ENCODE measurements around the gene MAP3K5.

Gene MAP3K5

GRCh38 chr6:136567688-136568087 is 224.6 kb downstream of the MAP3K5 start:
- no peak for TF ChIP-seq CTCF (IDR thresholded peaks at IDR 0.05; ENCODE audit: low read length)
- no peak for TF ChIP-seq EZH2 (IDR thresholded peaks at IDR 0.05; ENCODE audit: borderline replicate concordance, low read length)

DNA sequence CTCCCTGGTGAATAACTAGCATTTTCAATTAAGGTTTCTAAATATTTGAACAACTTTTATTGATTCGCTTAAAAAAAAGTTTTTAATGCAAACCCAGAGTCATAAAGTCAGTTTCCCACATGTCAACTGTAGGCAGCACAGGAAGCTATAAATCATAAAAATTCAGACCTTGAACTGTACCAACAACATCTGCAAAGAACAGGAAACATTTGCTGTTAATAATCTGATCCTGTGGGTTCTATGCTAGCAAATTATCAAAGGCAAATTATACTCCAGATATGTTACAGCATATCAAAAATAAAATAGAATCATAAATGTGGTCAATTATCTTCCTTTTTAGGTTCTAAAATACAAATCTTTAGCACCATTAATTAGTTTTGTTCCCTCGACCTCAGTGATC is 225.4 kb downstream of the MAP3K5 start:
- H3K36me3 ChIP-seq (ENCODE audit: insufficient read depth, low read length): peaks cover 13% of the 10 kb centered on the region; the same call in 1 of the 2 replicates
- no peak overlapping the region for H3K4me2 ChIP-seq (ENCODE audit: low read length)
- no peak overlapping the region for H3K9ac ChIP-seq (ENCODE audit: low read length)
- H3K79me2 ChIP-seq (ENCODE audit: insufficient read depth, low read length): no peaks in the 10 kb centered on the region
- TF ChIP-seq CTCF (IDR thresholded peaks at IDR 0.05; ENCODE audit: low read length) (no peak), EZH2 (IDR thresholded peaks at IDR 0.05; ENCODE audit: borderline replicate concordance, low read length) (no peak)
- no peaks in the 10 kb centered on the region for H4K20me1 ChIP-seq (ENCODE audit: insufficient read depth, low read length)
- H3K9me3 ChIP-seq (ENCODE audit: low read length): peaks cover 9% of the 10 kb centered on the region; the same call in 1 of the 2 replicates
- H3K27ac ChIP-seq (ENCODE audit: low read depth, low read length, poor library complexity, severe bottlenecking): no peak overlapping the region
- H3K4me3 ChIP-seq (ENCODE audit: low read depth, low read length, poor library complexity, severe bottlenecking): no peak overlapping the region
- H3F3A ChIP-seq (ENCODE audit: insufficient read depth, low read length): no peaks in the 10 kb centered on the region
- no peak overlapping the region for H2AFZ ChIP-seq (ENCODE audit: low read length)
- no peaks in the 10 kb centered on the region for H3K27me3 ChIP-seq (ENCODE audit: insufficient read depth, low read length)
- no peaks in the 10 kb centered on the region for H3K9me2 ChIP-seq (ENCODE audit: low read depth, low read length)
- no peaks in the 10 kb centered on the region for H3K4me1 ChIP-seq (ENCODE audit: insufficient read depth, low read length, severe bottlenecking)

More at GRCh38 chr6:136567688-136568087, 224.6 kb downstream of the MAP3K5 start:
- no peak overlapping the region for H3K27ac ChIP-seq (ENCODE audit: low read depth, low read length, poor library complexity, severe bottlenecking)
- no peaks in the 10 kb centered on the region for H3K27me3 ChIP-seq (ENCODE audit: insufficient read depth, low read length)
- no peaks in the 10 kb centered on the region for H3K4me1 ChIP-seq (ENCODE audit: insufficient read depth, low read length, severe bottlenecking)
- no peak overlapping the region for H3K9ac ChIP-seq (ENCODE audit: low read length)
- H3K4me2 ChIP-seq (ENCODE audit: low read length): no peak overlapping the region
- no peaks in the 10 kb centered on the region for H3K9me2 ChIP-seq (ENCODE audit: low read depth, low read length)
- no peak overlapping the region for H2AFZ ChIP-seq (ENCODE audit: low read length)
- H3K4me3 ChIP-seq (ENCODE audit: low read depth, low read length, poor library complexity, severe bottlenecking): no peak overlapping the region
- no peaks in the 10 kb centered on the region for H4K20me1 ChIP-seq (ENCODE audit: insufficient read depth, low read length)
- no peaks in the 10 kb centered on the region for H3K79me2 ChIP-seq (ENCODE audit: insufficient read depth, low read length)
- H3K36me3 ChIP-seq (ENCODE audit: insufficient read depth, low read length): peaks cover 13% of the 10 kb centered on the region; the same call in 1 of the 2 replicates
- H3K9me3 ChIP-seq (ENCODE audit: low read length): peaks cover 10% of the 10 kb centered on the region; the same call in 1 of the 2 replicates
- H3F3A ChIP-seq (ENCODE audit: insufficient read depth, low read length): no peaks in the 10 kb centered on the region

GRCh38 chr6:136566007-136566487 is 226.2 kb downstream of the MAP3K5 start:
- TF ChIP-seq EZH2 (IDR thresholded peaks at IDR 0.05; ENCODE audit: borderline replicate concordance, low read length) (no peak), CTCF (IDR thresholded peaks at IDR 0.05; ENCODE audit: low read length) (no peak)
- H3K79me2 ChIP-seq (ENCODE audit: insufficient read depth, low read length): no peaks in the 10 kb centered on the region
- no peak overlapping the region for H3K9ac ChIP-seq (ENCODE audit: low read length)
- H4K20me1 ChIP-seq (ENCODE audit: insufficient read depth, low read length): no peaks in the 10 kb centered on the region
- H3K4me1 ChIP-seq (ENCODE audit: insufficient read depth, low read length, severe bottlenecking): no peaks in the 10 kb centered on the region
- no peaks in the 10 kb centered on the region for H3K27me3 ChIP-seq (ENCODE audit: insufficient read depth, low read length)
- H3K36me3 ChIP-seq (ENCODE audit: insufficient read depth, low read length): peaks cover 22% of the 10 kb centered on the region; the same call in 1 of the 2 replicates
- H3K27ac ChIP-seq (ENCODE audit: low read depth, low read length, poor library complexity, severe bottlenecking): no peak overlapping the region
- no peaks in the 10 kb centered on the region for H3F3A ChIP-seq (ENCODE audit: insufficient read depth, low read length)
- H3K4me2 ChIP-seq (ENCODE audit: low read length): no peak overlapping the region
- peaks cover 3% of the 10 kb centered on the region; the same call in 1 of the 2 replicates for H3K9me3 ChIP-seq (ENCODE audit: low read length)
- no peak overlapping the region for H2AFZ ChIP-seq (ENCODE audit: low read length)
- no peaks in the 10 kb centered on the region for H3K9me2 ChIP-seq (ENCODE audit: low read depth, low read length)
- no peak overlapping the region for H3K4me3 ChIP-seq (ENCODE audit: low read depth, low read length, poor library complexity, severe bottlenecking)

All from OCI-LY1 (cell line).